Transverse colon (tissue), 3 donors: ENCODE measurements around the gene BSG.
"Not testable (repeated sequence)": the region's sequence is repeated elsewhere in the genome, so short reads cannot be mapped to it uniquely, and the experiment has no call there.

Experiments
- CTCF ChIP-seq, 5 experiments: fragments of 200-600 bp in 3 of 5; fragments of 450-650 bp in 2 of 5; sonication (generic) in 3 of 5; IDR thresholded peaks; 1 replicate in 2 of 5; 2 replicates in 3 of 5; pipeline ENCODE4 v1.5.1; 2016 to 2017; ENCODE audit warnings: antibody characterized with exemption in 5 of 5, inconsistent platforms in 3 of 5, mild to moderate bottlenecking in 2 of 5, moderate library complexity in 1 of 5
- EP300 ChIP-seq: sonication (generic); formaldehyde crosslinking; IDR thresholded peaks from one replicate; pipeline ENCODE4 v1.6.1; 2017; ENCODE audit warnings: antibody characterized with exemption, low read depth
- POLR2A ChIP-seq: fragments of 450-650 bp; IDR thresholded peaks from one replicate; pipeline ENCODE4 v1.6.1; 2016; ENCODE audit warnings: antibody characterized with exemption, mild to moderate bottlenecking, moderate library complexity

GRCh38 chr19:621191-621590, 48.8 kb downstream of the BSG start:
- not testable (repeated sequence) for TF ChIP-seq CTCF (IDR thresholded peaks at IDR 0.05); POLR2A; EP300
